Fibroblast of villous mesenchyme (primary cell): ENCODE results near the gene PCNX2. TPM values are rescaled to one million over a fixed set of nuclear protein-coding genes. Genes with fewer than 3 reads are reported as not detected.
A peak's percentile ranks its signal among the peaks of the same experiment; 100 is the strongest.

Experiments
- DNase-seq: peaks from one replicate; pipeline ENCODE4 v3.0.0-alpha.2; 2010; ENCODE audit warnings: low read depth
- H3K4me3 ChIP-seq: 2 replicates; pipeline ENCODE4 v1.5.1; 2011; ENCODE audit warnings: low read depth, mild to moderate bottlenecking, low read length
- total RNA-seq: library from RNA; depleted of rRNA; stranded (reverse); fragments of >200 nt; gene quantifications from 2 replicates; pipeline ENCODE4 v1.2.3, GENCODE V29; 2012
- TF ChIP-seq, protein P1 (sequence below): IDR thresholded peaks from 2 replicates; pipeline ENCODE4 v1.5.1; 2012; ENCODE audit warnings: low read depth, mild to moderate bottlenecking, low read length; ENCODE audit not compliant: insufficient read depth

The PCNX2 gene
- total RNA-seq, 1 donor: 38.4 TPM

- TF ChIP-seq, protein P1, sequence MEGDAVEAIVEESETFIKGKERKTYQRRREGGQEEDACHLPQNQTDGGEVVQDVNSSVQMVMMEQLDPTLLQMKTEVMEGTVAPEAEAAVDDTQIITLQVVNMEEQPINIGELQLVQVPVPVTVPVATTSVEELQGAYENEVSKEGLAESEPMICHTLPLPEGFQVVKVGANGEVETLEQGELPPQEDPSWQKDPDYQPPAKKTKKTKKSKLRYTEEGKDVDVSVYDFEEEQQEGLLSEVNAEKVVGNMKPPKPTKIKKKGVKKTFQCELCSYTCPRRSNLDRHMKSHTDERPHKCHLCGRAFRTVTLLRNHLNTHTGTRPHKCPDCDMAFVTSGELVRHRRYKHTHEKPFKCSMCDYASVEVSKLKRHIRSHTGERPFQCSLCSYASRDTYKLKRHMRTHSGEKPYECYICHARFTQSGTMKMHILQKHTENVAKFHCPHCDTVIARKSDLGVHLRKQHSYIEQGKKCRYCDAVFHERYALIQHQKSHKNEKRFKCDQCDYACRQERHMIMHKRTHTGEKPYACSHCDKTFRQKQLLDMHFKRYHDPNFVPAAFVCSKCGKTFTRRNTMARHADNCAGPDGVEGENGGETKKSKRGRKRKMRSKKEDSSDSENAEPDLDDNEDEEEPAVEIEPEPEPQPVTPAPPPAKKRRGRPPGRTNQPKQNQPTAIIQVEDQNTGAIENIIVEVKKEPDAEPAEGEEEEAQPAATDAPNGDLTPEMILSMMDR: no peak
- no peak for DNase-seq
- no peak overlapping the region for H3K4me3 ChIP-seq
Measured at GRCh38 chr1:233107130-233107660, 188.3 kb downstream of the PCNX2 start.

- no peak overlapping the region for H3K4me3 ChIP-seq
- peak; percentile 90 for DNase-seq
- TF ChIP-seq, protein P1: no peak
Measured at GRCh38 chr1:233105225-233105624, 190.3 kb downstream of the PCNX2 start.

DNA sequence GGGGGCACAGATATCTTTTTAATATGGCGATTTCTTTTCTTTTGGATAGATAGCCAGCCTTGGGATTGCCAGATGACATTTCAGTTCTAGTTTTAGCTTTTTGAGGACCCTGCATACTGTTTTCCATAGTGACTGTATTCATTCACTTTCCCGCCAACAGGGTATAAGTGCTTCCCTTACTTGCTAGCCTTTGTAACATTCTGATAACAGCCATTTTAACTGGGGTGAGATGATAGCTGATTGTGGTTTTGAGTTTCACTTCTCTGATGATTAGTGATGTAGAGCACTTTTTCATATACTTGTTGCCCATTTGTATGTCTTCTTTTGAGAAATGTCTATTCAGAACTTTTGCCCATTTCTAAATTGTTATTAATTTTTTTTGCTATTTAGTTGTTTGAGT, 193.2 kb downstream of the PCNX2 start:
- TF ChIP-seq, protein P1: no peak
- no peak for DNase-seq

GRCh38 chr1:233097959-233098580, 197.5 kb downstream of the PCNX2 start:
- TF ChIP-seq, protein P1: no peak
- DNase-seq: peak; percentile 29
- no peak overlapping the region for H3K4me3 ChIP-seq

More for the DNA sequence above, 193.2 kb downstream of the PCNX2 start:
- H3K4me3 ChIP-seq: no peak overlapping the region

DNA sequence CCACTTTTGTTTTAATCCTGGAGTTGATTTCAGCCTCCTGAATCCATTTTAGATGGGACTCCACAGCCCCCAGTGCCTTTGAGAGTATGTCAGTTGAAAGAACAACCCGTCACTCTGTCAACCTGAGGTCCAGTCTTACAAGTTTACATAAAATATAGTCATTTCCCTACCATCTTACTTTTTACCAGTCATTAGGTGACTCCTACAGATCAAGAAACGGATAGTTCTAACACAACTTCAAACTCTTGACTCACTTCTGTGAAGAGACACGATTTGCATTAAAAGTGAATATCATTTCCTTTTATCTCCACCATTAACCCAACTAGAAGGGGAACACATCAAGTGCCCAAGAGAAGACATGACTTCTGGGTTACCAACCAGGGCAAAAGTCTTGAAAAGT, 198.0 kb downstream of the PCNX2 start:
- no peak for DNase-seq
- TF ChIP-seq, protein P1: no peak
- H3K4me3 ChIP-seq: no peak overlapping the region

- TF ChIP-seq, protein P1: no peak
- no peak for DNase-seq
Measured at GRCh38 chr1:233094691-233095090, 200.8 kb downstream of the PCNX2 start.

GRCh38 chr1:233094269-233094668, 201.3 kb downstream of the PCNX2 start:
- no peak overlapping the region for H3K4me3 ChIP-seq
- no peak for DNase-seq
- TF ChIP-seq, protein P1: no peak

More at GRCh38 chr1:233094691-233095090, 200.8 kb downstream of the PCNX2 start:
- H3K4me3 ChIP-seq: no peak overlapping the region
